Stimulated activated CD4-positive, alpha-beta T cell treated with anti-CD3 and anti-CD28 coated beads, Interleukin-15, amount 100 ng/mL, for 1 hour (primary cell): ENCODE measurements around the gene NAXD.
"Not testable (repeated sequence)": the region's sequence is repeated elsewhere in the genome, so short reads cannot be mapped to it uniquely, and the experiment has no call there.

ENCODE experiments used
- DNase-seq, 2 donors: peaks; one replicate each; pipeline ENCODE4 v3.0.0-alpha.2; 2020; ENCODE audit warnings: low read depth in 1 of 2, low spot score in 1 of 2

Gene NAXD

GRCh38 chr13:110643324-110643723 lies 28.0 kb downstream of the NAXD start:
- DNase-seq, result no peak

GRCh38 chr13:110643768-110644421 lies 28.6 kb downstream of the NAXD start:
- no peak for DNase-seq

- DNase-seq, result peak; percentile 10 to 18
These were observed 29.7 kb downstream of the NAXD start for GRCh38 chr13:110644892-110645521.

GRCh38 chr13:110645750-110646149 lies 30.4 kb downstream of the NAXD start:
- no peak for DNase-seq

GRCh38 chr13:110646442-110647364 lies 31.4 kb downstream of the NAXD start:
- no peak for DNase-seq

- no peak for DNase-seq
These were observed 32.0 kb downstream of the NAXD start for GRCh38 chr13:110647365-110647737.

- no peak for DNase-seq
These were observed 32.9 kb downstream of the NAXD start for GRCh38 chr13:110648146-110648819.

- no peak for DNase-seq
These were observed 33.6 kb downstream of the NAXD start for GRCh38 chr13:110648848-110649421.

GRCh38 chr13:110649551-110649950 lies 34.2 kb downstream of the NAXD start:
- DNase-seq, result no peak

GRCh38 chr13:110650436-110650835 lies 35.1 kb downstream of the NAXD start:
- no peak for DNase-seq

GRCh38 chr13:110651271-110651670 lies 35.9 kb downstream of the NAXD start:
- no peak for DNase-seq

- DNase-seq, result no peak
These were observed 36.4 kb downstream of the NAXD start for GRCh38 chr13:110651726-110652230.

GRCh38 chr13:110652231-110652730 lies 36.9 kb downstream of the NAXD start:
- DNase-seq, result no peak

- DNase-seq, result no peak
These were observed 37.4 kb downstream of the NAXD start for GRCh38 chr13:110652764-110653163.

GRCh38 chr13:110653271-110653670 lies 37.9 kb downstream of the NAXD start:
- DNase-seq, result no peak

GRCh38 chr13:110653851-110654250 lies 38.5 kb downstream of the NAXD start:
- DNase-seq, result no peak

GRCh38 chr13:110657196-110657595 lies 41.9 kb downstream of the NAXD start:
- no peak for DNase-seq

GRCh38 chr13:110658218-110658911 lies 43.0 kb downstream of the NAXD start:
- not testable (repeated sequence) for DNase-seq

- no peak for DNase-seq
These were observed 45.9 kb downstream of the NAXD start for GRCh38 chr13:110661256-110661655.

GRCh38 chr13:110662091-110662490 lies 46.7 kb downstream of the NAXD start:
- no peak for DNase-seq
